Measurements from ENCODE around the gene RPN2. TPM values are rescaled to one million over a fixed set of nuclear protein-coding genes. Genes with fewer than 3 reads are reported as not detected.

The RPN2 gene
- polyA plus RNA-seq, 2 donors = 41.5 to 101 TPM

- no peaks in the 10 kb centered on the region for H3K9me3 ChIP-seq (ENCODE audit: control insufficient read depth in 2 of 2, insufficient read depth in 1 of 2, low read depth in 1 of 2, low read length in 1 of 2)
- no peaks in the 10 kb centered on the region for H3K27me3 ChIP-seq (ENCODE audit: control insufficient read depth in 1 of 2, insufficient read depth in 2 of 2, low read length in 2 of 2)
- no peak overlapping the region for H3K4me3 ChIP-seq (ENCODE audit: low read depth in 1 of 2, low read length in 2 of 2)
- WGBS, 2 donors = 74 to 84% methylated on average over 2 of the region's 2 CpGs
- H3K36me3 ChIP-seq (ENCODE audit: control insufficient read depth in 2 of 2, insufficient read depth in 2 of 2, low read length in 1 of 2) = no peaks in the 10 kb centered on the region
- H3K4me1 ChIP-seq (ENCODE audit: control insufficient read depth in 2 of 2, insufficient read depth in 2 of 2, low read length in 1 of 2) = peaks cover 0 to 3% of the 10 kb centered on the region in 2 donors
- no peak overlapping the region for H3K27ac ChIP-seq (ENCODE audit: low read depth in 2 of 2, low read length in 1 of 2)
Observed at GRCh38 chr20:37257530-37257929, 78.4 kb downstream of the RPN2 start.

- peaks cover 0 to 1% of the 10 kb centered on the region in 2 donors for H3K4me1 ChIP-seq (ENCODE audit: control insufficient read depth in 2 of 2, insufficient read depth in 2 of 2, low read length in 1 of 2)
- 44 to 54% methylated on average over 9 of the region's 9 CpGs for WGBS, 2 donors
- no peaks in the 10 kb centered on the region for H3K9me3 ChIP-seq (ENCODE audit: control insufficient read depth in 2 of 2, insufficient read depth in 1 of 2, low read depth in 1 of 2, low read length in 1 of 2)
- H3K27ac ChIP-seq (ENCODE audit: low read depth in 2 of 2, low read length in 1 of 2) = no peak overlapping the region
- no peaks in the 10 kb centered on the region for H3K27me3 ChIP-seq (ENCODE audit: control insufficient read depth in 1 of 2, insufficient read depth in 2 of 2, low read length in 2 of 2)
- H3K36me3 ChIP-seq (ENCODE audit: control insufficient read depth in 2 of 2, insufficient read depth in 2 of 2, low read length in 1 of 2) = no peaks in the 10 kb centered on the region
- H3K4me3 ChIP-seq (ENCODE audit: low read depth in 1 of 2, low read length in 2 of 2) = no peak overlapping the region
Observed at GRCh38 chr20:37257988-37258387, 78.9 kb downstream of the RPN2 start.

GRCh38 chr20:37259031-37259430 is 79.9 kb downstream of the RPN2 start:
- Histone ChIP-seq H3K36me3 (ENCODE audit: control insufficient read depth in 2 of 2, insufficient read depth in 2 of 2, low read length in 1 of 2) (no peaks in the 10 kb centered on the region), H3K4me3 (ENCODE audit: low read depth in 1 of 2, low read length in 2 of 2) (no peak overlapping the region), H3K9me3 (ENCODE audit: control insufficient read depth in 2 of 2, insufficient read depth in 1 of 2, low read depth in 1 of 2, low read length in 1 of 2) (no peaks in the 10 kb centered on the region), H3K4me1 (ENCODE audit: control insufficient read depth in 2 of 2, insufficient read depth in 2 of 2, low read length in 1 of 2) (no peaks in the 10 kb centered on the region), H3K27me3 (ENCODE audit: control insufficient read depth in 1 of 2, insufficient read depth in 2 of 2, low read length in 2 of 2) (no peaks in the 10 kb centered on the region), H3K27ac (ENCODE audit: low read depth in 2 of 2, low read length in 1 of 2) (no peak overlapping the region)
- 85 to 86% methylated on average over 11 of the region's 11 CpGs for WGBS, 2 donors

GRCh38 chr20:37259865-37260264 is 80.7 kb downstream of the RPN2 start:
- Histone ChIP-seq H3K36me3 (ENCODE audit: control insufficient read depth in 2 of 2, insufficient read depth in 2 of 2, low read length in 1 of 2) (no peaks in the 10 kb centered on the region), H3K27ac (ENCODE audit: low read depth in 2 of 2, low read length in 1 of 2) (no peak overlapping the region), H3K4me1 (ENCODE audit: control insufficient read depth in 2 of 2, insufficient read depth in 2 of 2, low read length in 1 of 2) (no peaks in the 10 kb centered on the region), H3K27me3 (ENCODE audit: control insufficient read depth in 1 of 2, insufficient read depth in 2 of 2, low read length in 2 of 2) (no peaks in the 10 kb centered on the region), H3K4me3 (ENCODE audit: low read depth in 1 of 2, low read length in 2 of 2) (no peak overlapping the region), H3K9me3 (ENCODE audit: control insufficient read depth in 2 of 2, insufficient read depth in 1 of 2, low read depth in 1 of 2, low read length in 1 of 2) (no peaks in the 10 kb centered on the region)
- WGBS, 2 donors = 52 to 67% methylated on average over 3 of the region's 3 CpGs

- Histone ChIP-seq H3K27ac (ENCODE audit: low read depth in 2 of 2, low read length in 1 of 2) (no peak overlapping the region), H3K36me3 (ENCODE audit: control insufficient read depth in 2 of 2, insufficient read depth in 2 of 2, low read length in 1 of 2) (no peaks in the 10 kb centered on the region), H3K27me3 (ENCODE audit: control insufficient read depth in 1 of 2, insufficient read depth in 2 of 2, low read length in 2 of 2) (no peaks in the 10 kb centered on the region), H3K4me1 (ENCODE audit: control insufficient read depth in 2 of 2, insufficient read depth in 2 of 2, low read length in 1 of 2) (no peaks in the 10 kb centered on the region), H3K9me3 (ENCODE audit: control insufficient read depth in 2 of 2, insufficient read depth in 1 of 2, low read depth in 1 of 2, low read length in 1 of 2) (no peaks in the 10 kb centered on the region), H3K4me3 (ENCODE audit: low read depth in 1 of 2, low read length in 2 of 2) (no peak overlapping the region)
- 82 to 84% methylated on average over 4 of the region's 4 CpGs for WGBS, 2 donors
Observed at GRCh38 chr20:37260923-37261322, 81.8 kb downstream of the RPN2 start.

GRCh38 chr20:37261714-37262113 is 82.6 kb downstream of the RPN2 start, which contains the start of gene GHRH:
TSS of gene GHRH (minus strand) at chr20:37261814. CDS start at chr20:37256889, 4,925 bp downstream.
- no peaks in the 10 kb centered on the region for H3K9me3 ChIP-seq (ENCODE audit: control insufficient read depth in 2 of 2, insufficient read depth in 1 of 2, low read depth in 1 of 2, low read length in 1 of 2)
- WGBS, 2 donors = 80% methylated on average over 9 of the region's 9 CpGs
- no peak within 1 kb of the TSS for H3K4me3 ChIP-seq (ENCODE audit: low read depth in 1 of 2, low read length in 2 of 2)
- no peaks in the 10 kb centered on the region for H3K4me1 ChIP-seq (ENCODE audit: control insufficient read depth in 2 of 2, insufficient read depth in 2 of 2, low read length in 1 of 2)
- no peak within 1 kb of the TSS for H3K27ac ChIP-seq (ENCODE audit: low read depth in 2 of 2, low read length in 1 of 2)
- no peaks in the 10 kb centered on the region for H3K27me3 ChIP-seq (ENCODE audit: control insufficient read depth in 1 of 2, insufficient read depth in 2 of 2, low read length in 2 of 2)
- H3K36me3 ChIP-seq (ENCODE audit: control insufficient read depth in 2 of 2, insufficient read depth in 2 of 2, low read length in 1 of 2) = no peaks in the 10 kb centered on the region

- H3K36me3 ChIP-seq (ENCODE audit: control insufficient read depth in 2 of 2, insufficient read depth in 2 of 2, low read length in 1 of 2) = no peaks in the 10 kb centered on the region
- 54 to 59% methylated on average over 8 of the region's 8 CpGs for WGBS, 2 donors
- H3K4me1 ChIP-seq (ENCODE audit: control insufficient read depth in 2 of 2, insufficient read depth in 2 of 2, low read length in 1 of 2) = no peaks in the 10 kb centered on the region
- H3K27ac ChIP-seq (ENCODE audit: low read depth in 2 of 2, low read length in 1 of 2) = no peak overlapping the region
- no peaks in the 10 kb centered on the region for H3K9me3 ChIP-seq (ENCODE audit: control insufficient read depth in 2 of 2, insufficient read depth in 1 of 2, low read depth in 1 of 2, low read length in 1 of 2)
- no peaks in the 10 kb centered on the region for H3K27me3 ChIP-seq (ENCODE audit: control insufficient read depth in 1 of 2, insufficient read depth in 2 of 2, low read length in 2 of 2)
- no peak overlapping the region for H3K4me3 ChIP-seq (ENCODE audit: low read depth in 1 of 2, low read length in 2 of 2)
Observed at GRCh38 chr20:37262505-37262904, 83.4 kb downstream of the RPN2 start.

- H3K9me3 ChIP-seq (ENCODE audit: control insufficient read depth in 2 of 2, insufficient read depth in 1 of 2, low read depth in 1 of 2, low read length in 1 of 2) = no peaks in the 10 kb centered on the region
- 87 to 89% methylated on average over 6 of the region's 6 CpGs for WGBS, 2 donors
- no peak overlapping the region for H3K27ac ChIP-seq (ENCODE audit: low read depth in 2 of 2, low read length in 1 of 2)
- H3K4me3 ChIP-seq (ENCODE audit: low read depth in 1 of 2, low read length in 2 of 2) = no peak overlapping the region
- no peaks in the 10 kb centered on the region for H3K27me3 ChIP-seq (ENCODE audit: control insufficient read depth in 1 of 2, insufficient read depth in 2 of 2, low read length in 2 of 2)
- H3K4me1 ChIP-seq (ENCODE audit: control insufficient read depth in 2 of 2, insufficient read depth in 2 of 2, low read length in 1 of 2) = no peaks in the 10 kb centered on the region
- no peaks in the 10 kb centered on the region for H3K36me3 ChIP-seq (ENCODE audit: control insufficient read depth in 2 of 2, insufficient read depth in 2 of 2, low read length in 1 of 2)
Observed at GRCh38 chr20:37263686-37264085, 84.6 kb downstream of the RPN2 start.

- Histone ChIP-seq H3K4me3 (ENCODE audit: low read depth in 1 of 2, low read length in 2 of 2) (no peak overlapping the region), H3K27me3 (ENCODE audit: control insufficient read depth in 1 of 2, insufficient read depth in 2 of 2, low read length in 2 of 2) (no peaks in the 10 kb centered on the region), H3K27ac (ENCODE audit: low read depth in 2 of 2, low read length in 1 of 2) (no peak overlapping the region), H3K36me3 (ENCODE audit: control insufficient read depth in 2 of 2, insufficient read depth in 2 of 2, low read length in 1 of 2) (no peaks in the 10 kb centered on the region), H3K4me1 (ENCODE audit: control insufficient read depth in 2 of 2, insufficient read depth in 2 of 2, low read length in 1 of 2) (no peaks in the 10 kb centered on the region), H3K9me3 (ENCODE audit: control insufficient read depth in 2 of 2, insufficient read depth in 1 of 2, low read depth in 1 of 2, low read length in 1 of 2) (no peaks in the 10 kb centered on the region)
- 91 to 94% methylated on average over 4 of the region's 4 CpGs for WGBS, 2 donors
Observed at GRCh38 chr20:37265152-37265551, 86.0 kb downstream of the RPN2 start.

- 81 to 86% methylated on average over 9 of the region's 9 CpGs for WGBS, 2 donors
- Histone ChIP-seq H3K4me1 (ENCODE audit: control insufficient read depth in 2 of 2, insufficient read depth in 2 of 2, low read length in 1 of 2) (no peaks in the 10 kb centered on the region), H3K36me3 (ENCODE audit: control insufficient read depth in 2 of 2, insufficient read depth in 2 of 2, low read length in 1 of 2) (no peaks in the 10 kb centered on the region), H3K4me3 (ENCODE audit: low read depth in 1 of 2, low read length in 2 of 2) (no peak overlapping the region), H3K27ac (ENCODE audit: low read depth in 2 of 2, low read length in 1 of 2) (no peak overlapping the region), H3K27me3 (ENCODE audit: control insufficient read depth in 1 of 2, insufficient read depth in 2 of 2, low read length in 2 of 2) (no peaks in the 10 kb centered on the region), H3K9me3 (ENCODE audit: control insufficient read depth in 2 of 2, insufficient read depth in 1 of 2, low read depth in 1 of 2, low read length in 1 of 2) (no peaks in the 10 kb centered on the region)
Observed at GRCh38 chr20:37266940-37267666, 88.0 kb downstream of the RPN2 start.

Measured in esophagus (tissue), 2 donors.